MM.1S (cell line): ENCODE results near the gene ARSG.

ENCODE experiments used
- DNase-seq: peaks from one replicate; pipeline ENCODE4 v3.0.0-alpha.2; 2015
- H2AFZ ChIP-seq: fragments of 300-600 bp; sonication (generic); 2 replicates; pipeline ENCODE4 v1.6.0; 2016; ENCODE audit warnings: antibody characterized with exemption, low read length
- H3F3A ChIP-seq: fragments of 300-600 bp; sonication (generic); 2 replicates; pipeline ENCODE4 v1.6.1; 2016; ENCODE audit warnings: mild to moderate bottlenecking, antibody characterized with exemption, low read length, moderate library complexity, mixed read lengths; ENCODE audit not compliant: insufficient read depth
- H3K27ac ChIP-seq: fragments of 300-600 bp; sonication (generic); 2 replicates; pipeline ENCODE4 v1.5.1; 2016; ENCODE audit warnings: mild to moderate bottlenecking, low read length
- H3K27me3 ChIP-seq: fragments of 300-600 bp; sonication (generic); replicated peaks from 2 replicates; pipeline ENCODE4 v1.6.0; 2016; ENCODE audit warnings: low read length; ENCODE audit not compliant: insufficient read depth
- H3K36me3 ChIP-seq: fragments of 300-600 bp; sonication (generic); replicated peaks from 2 replicates; pipeline ENCODE4 v1.6.1; 2016; ENCODE audit warnings: mild to moderate bottlenecking, low read length, mixed read lengths; ENCODE audit not compliant: insufficient read depth
- H3K4me1 ChIP-seq: fragments of 300-600 bp; sonication (generic); 2 replicates; pipeline ENCODE4 v1.6.1; 2016; ENCODE audit warnings: low read length, mixed read lengths
- H3K4me2 ChIP-seq: fragments of 300-600 bp; sonication (generic); 2 replicates; pipeline ENCODE4 v1.6.0; 2016; ENCODE audit warnings: low read depth, low read length
- H3K4me3 ChIP-seq: fragments of 300-600 bp; sonication (generic); 2 replicates; pipeline ENCODE4 v1.5.1; 2016; ENCODE audit warnings: low read length, mixed read lengths
- H3K79me2 ChIP-seq: fragments of 300-600 bp; sonication (generic); 2 replicates; pipeline ENCODE4 v1.6.1; 2016; ENCODE audit warnings: mixed run types, low read length, mixed read lengths
- H3K9ac ChIP-seq: fragments of 300-600 bp; sonication (generic); 2 replicates; pipeline ENCODE4 v1.6.1; 2016; ENCODE audit warnings: low read length, mixed read lengths
- H3K9me2 ChIP-seq: fragments of 300-600 bp; sonication (generic); replicated peaks from 2 replicates; pipeline ENCODE4 v1.6.1; 2016; ENCODE audit warnings: mild to moderate bottlenecking, low read length, mixed read lengths; ENCODE audit not compliant: insufficient read depth
- H3K9me3 ChIP-seq: fragments of 300-600 bp; sonication (generic); replicated peaks from 2 replicates; pipeline ENCODE4 v1.6.1; 2016; ENCODE audit warnings: mild to moderate bottlenecking, low read length, mixed read lengths; ENCODE audit not compliant: insufficient read depth
- H4K20me1 ChIP-seq: fragments of 300-600 bp; sonication (generic); 2 replicates; pipeline ENCODE4 v1.6.1; 2016; ENCODE audit warnings: mild to moderate bottlenecking, low read length, moderate library complexity, mixed read lengths; ENCODE audit not compliant: insufficient read depth
- CTCF ChIP-seq: fragments of 300-600 bp; sonication (generic); IDR thresholded peaks from 2 replicates; pipeline ENCODE4 v1.5.1; 2016; ENCODE audit warnings: antibody characterized with exemption, low read length, mixed read lengths
- EZH2 ChIP-seq: fragments of 300-600 bp; sonication (generic); optimal IDR thresholded peaks from 2 replicates; pipeline ENCODE3; 2017; ENCODE audit warnings: low read depth, mild to moderate bottlenecking, antibody characterized with exemption, low read length, mixed read lengths
- EZH2phosphoT487 ChIP-seq: fragments of 300-600 bp; sonication (generic); IDR thresholded peaks from 2 replicates; pipeline ENCODE4 v1.6.1; 2018; ENCODE audit warnings: antibody characterized with exemption, low read length

Gene ARSG

DNA sequence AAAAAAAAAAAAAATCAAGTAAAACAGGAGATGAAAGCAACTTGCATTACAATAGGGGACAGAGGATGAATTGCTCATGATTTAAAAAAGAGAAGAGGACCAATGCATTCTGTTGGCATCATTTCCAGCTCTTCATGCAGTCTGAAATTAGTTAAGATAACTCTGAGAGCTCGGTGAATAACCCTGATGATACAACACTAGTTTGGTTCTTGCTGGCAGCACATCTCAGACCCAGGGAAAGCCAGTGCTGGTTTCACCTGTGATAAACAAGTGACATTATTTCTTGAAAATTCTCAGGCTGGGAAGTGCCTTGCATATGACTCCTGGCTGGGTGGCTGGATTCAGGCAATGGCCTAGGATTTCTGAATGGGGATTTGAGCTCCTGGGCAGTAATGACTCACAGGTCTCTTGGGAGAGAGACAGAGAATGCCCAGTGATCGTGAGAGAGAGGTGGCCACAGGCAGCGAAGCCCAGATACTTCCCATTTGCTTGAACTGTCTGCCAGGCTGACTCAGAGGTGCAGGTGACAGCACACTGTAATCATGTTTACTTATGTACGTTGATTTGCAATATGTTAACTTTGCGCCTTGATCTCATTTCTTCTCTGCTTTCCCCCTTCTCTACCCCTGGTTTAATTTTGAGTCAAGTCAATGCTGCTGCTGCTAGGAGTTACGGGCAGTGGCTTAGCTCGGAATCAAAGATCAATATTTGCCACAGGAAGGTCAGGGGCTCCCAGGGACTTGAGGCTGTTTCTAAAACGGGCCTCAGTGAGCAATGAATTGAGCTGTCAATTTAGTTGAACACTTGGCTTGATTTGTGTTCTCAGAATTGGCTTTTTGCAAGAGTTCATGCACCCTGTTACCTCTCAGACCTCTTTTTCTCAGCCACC is 27.1 kb downstream of the ARSG start:
- no peaks in the 10 kb centered on the region for H3F3A ChIP-seq
- no peak overlapping the region for H3K9ac ChIP-seq
- no peak overlapping the region for H3K4me2 ChIP-seq

GRCh38 chr17:68319410-68320162 is 28.3 kb downstream of the ARSG start:
- H3K9ac ChIP-seq, result no peak overlapping the region
- H3K4me3 ChIP-seq, result no peak overlapping the region

More for the DNA sequence above, 27.1 kb downstream of the ARSG start:
- Histone ChIP-seq H3K79me2 (no peaks in the 10 kb centered on the region), H4K20me1 (no peaks in the 10 kb centered on the region), H3K9me2 (no peaks in the 10 kb centered on the region), H3K4me1 (no peaks in the 10 kb centered on the region), H2AFZ (no peak overlapping the region), H3K9me3 (no peaks in the 10 kb centered on the region), H3K27me3 (no peaks in the 10 kb centered on the region), H3K36me3 (no peaks in the 10 kb centered on the region), H3K27ac (no peak overlapping the region), H3K4me3 (no peak overlapping the region)
- no peak for TF ChIP-seq EZH2
- no peak for TF ChIP-seq CTCF
- no peak for TF ChIP-seq EZH2phosphoT487
- no peak for DNase-seq

GRCh38 chr17:68320311-68320865 is 29.1 kb downstream of the ARSG start:
- no peaks in the 10 kb centered on the region for H3K9me3 ChIP-seq
- no peak overlapping the region for H3K27ac ChIP-seq
- H4K20me1 ChIP-seq, result no peaks in the 10 kb centered on the region
- no peak overlapping the region for H3K4me2 ChIP-seq
- H3K79me2 ChIP-seq, result no peaks in the 10 kb centered on the region
- no peak overlapping the region for H2AFZ ChIP-seq
- H3K9me2 ChIP-seq, result no peaks in the 10 kb centered on the region
- H3K9ac ChIP-seq, result no peak overlapping the region
- no peaks in the 10 kb centered on the region for H3K4me1 ChIP-seq
- H3F3A ChIP-seq, result no peaks in the 10 kb centered on the region
- H3K27me3 ChIP-seq, result no peaks in the 10 kb centered on the region
- DNase-seq, result no peak
- no peak overlapping the region for H3K4me3 ChIP-seq
- TF ChIP-seq EZH2phosphoT487 (no peak), EZH2 (no peak), CTCF (no peak)
- no peaks in the 10 kb centered on the region for H3K36me3 ChIP-seq

More at GRCh38 chr17:68319410-68320162, 28.3 kb downstream of the ARSG start:
- no peaks in the 10 kb centered on the region for H3K4me1 ChIP-seq
- H3K36me3 ChIP-seq, result no peaks in the 10 kb centered on the region
- no peak for TF ChIP-seq EZH2phosphoT487
- TF ChIP-seq EZH2, result no peak
- no peak for TF ChIP-seq CTCF
- H3K27me3 ChIP-seq, result no peaks in the 10 kb centered on the region
- no peaks in the 10 kb centered on the region for H3K79me2 ChIP-seq
- H3K9me3 ChIP-seq, result no peaks in the 10 kb centered on the region
- no peaks in the 10 kb centered on the region for H4K20me1 ChIP-seq
- DNase-seq, result no peak
- no peaks in the 10 kb centered on the region for H3K9me2 ChIP-seq
- H3F3A ChIP-seq, result no peaks in the 10 kb centered on the region
- H3K27ac ChIP-seq, result no peak overlapping the region
- no peak overlapping the region for H2AFZ ChIP-seq
- no peak overlapping the region for H3K4me2 ChIP-seq
